GM21786 (cell line): ENCODE results near the gene FKBP15.
"Not testable (repeated sequence)": the region's sequence is repeated elsewhere in the genome, so short reads cannot be mapped to it uniquely, and the experiment has no call there.

Source experiments
- ATAC-seq: cut with Tn5 transposase; IDR thresholded peaks from one replicate; pipeline ENCODE4 v1.9.1; 2021; ENCODE audit not compliant: unreplicated experiment

FKBP15 gene

GRCh38 chr9:113221003-113221799, at the start of gene FKBP15, which contains the start of gene SLC31A1:
TSS of gene FKBP15 (minus strand) at chr9:113221277. CDS start at chr9:113221243, 34 bp downstream.
TSS of gene SLC31A1 (plus strand) at chr9:113221544. CDS start at chr9:113256149, 34,605 bp downstream.
- ATAC-seq, result peak; percentile 81

- ATAC-seq, result no peak
Measured at GRCh38 chr9:113269871-113270270, 48.8 kb upstream of the FKBP15 start.

GRCh38 chr9:113269355-113269754, 48.3 kb upstream of the FKBP15 start:
- no peak for ATAC-seq

- no peak for ATAC-seq
Measured at GRCh38 chr9:113267911-113268566, 47.0 kb upstream of the FKBP15 start.

GRCh38 chr9:113266174-113266573, 45.1 kb upstream of the FKBP15 start:
- no peak for ATAC-seq

GRCh38 chr9:113261917-113262671, 41.0 kb upstream of the FKBP15 start:
- ATAC-seq, result no peak

- ATAC-seq, result no peak
Measured at GRCh38 chr9:113258282-113258681, 37.2 kb upstream of the FKBP15 start.

GRCh38 chr9:113257863-113258262, 36.8 kb upstream of the FKBP15 start:
- ATAC-seq, result no peak

GRCh38 chr9:113255438-113255837, 34.4 kb upstream of the FKBP15 start:
- no peak for ATAC-seq

- no peak for ATAC-seq
Measured at GRCh38 chr9:113254991-113255390, 33.9 kb upstream of the FKBP15 start.

- ATAC-seq, result no peak
Measured at GRCh38 chr9:113250807-113251206, 29.7 kb upstream of the FKBP15 start.

GRCh38 chr9:113249661-113250060, 28.6 kb upstream of the FKBP15 start:
- not testable (repeated sequence) for ATAC-seq

- no peak for ATAC-seq
Measured at GRCh38 chr9:113247640-113248039, 26.6 kb upstream of the FKBP15 start.

- ATAC-seq, result no peak
Measured at GRCh38 chr9:113246928-113247327, 25.9 kb upstream of the FKBP15 start.

GRCh38 chr9:113245894-113246293, 24.8 kb upstream of the FKBP15 start:
- no peak for ATAC-seq

GRCh38 chr9:113244556-113244955, 23.5 kb upstream of the FKBP15 start:
- no peak for ATAC-seq

- no peak for ATAC-seq
Measured at GRCh38 chr9:113241161-113241560, 20.1 kb upstream of the FKBP15 start.

- no peak for ATAC-seq
Measured at GRCh38 chr9:113238859-113239232, 17.8 kb upstream of the FKBP15 start.

- ATAC-seq, result no peak
Measured at GRCh38 chr9:113238202-113238858, 17.3 kb upstream of the FKBP15 start.

- ATAC-seq, result no peak
Measured at GRCh38 chr9:113237026-113237425, 15.9 kb upstream of the FKBP15 start.

GRCh38 chr9:113235701-113236255, 14.7 kb upstream of the FKBP15 start:
- ATAC-seq, result not testable (repeated sequence)
